Naive B cell (primary cell): Measurements from ENCODE around the gene FAAP20. TPM values are rescaled to one million over a fixed set of nuclear protein-coding genes. Genes with fewer than 3 reads are reported as not detected.

Source experiments
- ATAC-seq, 2 donors: fragments of 150-1000 bp; cut with Tn5 transposase; 2 replicates each; pipeline ENCODE4 v1.10.0; 2021; ENCODE audit warnings: low read depth in 2 of 2, mild to moderate bottlenecking in 2 of 2, moderate library complexity in 2 of 2
- DNase-seq: peaks from one replicate; pipeline ENCODE4 v3.0.0; 2022
- H3K27ac Mint-ChIP-seq, 6 donors: one replicate each; pipeline ENCODE4 v1.8.0; 2020 to 2022; ENCODE audit warnings: mild to moderate bottlenecking in 6 of 6, mixed read lengths in 6 of 6, moderate library complexity in 5 of 6, inconsistent platforms in 2 of 6
- H3K27me3 Mint-ChIP-seq, 3 donors: one replicate each; pipeline ENCODE4 v1.8.0; 2021 to 2022; ENCODE audit warnings: mixed read lengths in 3 of 3, mild to moderate bottlenecking in 1 of 3
- H3K36me3 Mint-ChIP-seq, 2 donors: one replicate each; pipeline ENCODE4 v1.8.0; 2020 to 2022; ENCODE audit warnings: mixed read lengths in 2 of 2, inconsistent platforms in 1 of 2, mild to moderate bottlenecking in 1 of 2
- H3K4me1 Mint-ChIP-seq, 3 donors: one replicate each; pipeline ENCODE4 v1.8.0; 2020 to 2022; ENCODE audit warnings: mixed read lengths in 3 of 3, inconsistent platforms in 1 of 3, mild to moderate bottlenecking in 1 of 3, moderate library complexity in 1 of 3
- H3K4me3 Mint-ChIP-seq, 8 donors: one replicate each; pipeline ENCODE4 v1.8.0; 2020 to 2022; ENCODE audit warnings: mild to moderate bottlenecking in 8 of 8, mixed read lengths in 8 of 8, moderate library complexity in 8 of 8, inconsistent platforms in 2 of 8
- H3K9me3 Mint-ChIP-seq, 7 donors: one replicate each; pipeline ENCODE4 v1.8.0; 2020 to 2022; ENCODE audit warnings: mixed read lengths in 7 of 7, mild to moderate bottlenecking in 5 of 7, inconsistent platforms in 2 of 7, moderate library complexity in 1 of 7
- polyA plus RNA-seq, 6 donors: library from polyadenylated mRNA; unstranded; fragments of 300-500 nt; fragmentation: Illumina TruSeq; gene quantifications; one replicate each; pipeline ENCODE4 v1.2.3, GENCODE V29; 2021; ENCODE audit warnings: low read depth in 6 of 6

The FAAP20 gene
- polyA plus RNA-seq = 10 to 100 TPM; 67.1 to 90.7 (median 77.7) TPM

- H3K27ac Mint-ChIP-seq = peak within 1 kb of the TSS; percentile 28 to 99 (median 95)
- no peaks in the 10 kb centered on the region for H3K9me3 Mint-ChIP-seq
- peak within 1 kb of the TSS; percentile 87 to 94 (median 92) for H3K4me3 Mint-ChIP-seq
- peaks cover 8 to 27% (median 25%) of the 10 kb centered on the region in 3 donors for H3K4me1 Mint-ChIP-seq
- no peaks in the 10 kb centered on the region for H3K27me3 Mint-ChIP-seq
- no peak for DNase-seq
- ATAC-seq = peak; percentile 65 to 66
- no peaks in the 10 kb centered on the region for H3K36me3 Mint-ChIP-seq
Measured at GRCh38 chr1:2194319-2194897, at the start of gene FAAP20. FAAP20 (minus strand) TSS chr1:2194772; CDS start chr1:2194749, 23 bp downstream.

GRCh38 chr1:2242814-2243725, 48.5 kb upstream of the FAAP20 start:
- no peak for ATAC-seq
- no peak for DNase-seq
- peak overlapping the region in 2 of 6 donors; percentile 39 to 51 for H3K27ac Mint-ChIP-seq
- no peaks in the 10 kb centered on the region for H3K36me3 Mint-ChIP-seq
- no peaks in the 10 kb centered on the region for H3K27me3 Mint-ChIP-seq
- peaks cover 49 to 67% (median 57%) of the 10 kb centered on the region in 3 donors for H3K4me1 Mint-ChIP-seq
- peak overlapping the region in 2 of 8 donors; percentile 22 to 51 for H3K4me3 Mint-ChIP-seq
- H3K9me3 Mint-ChIP-seq = no peaks in the 10 kb centered on the region

- Mint-ChIP-seq H3K27ac (peak overlapping the region in 1 of 6 donors; percentile 51), H3K36me3 (no peaks in the 10 kb centered on the region), H3K4me3 (peak overlapping the region in 2 of 8 donors; percentile 16 to 33), H3K4me1 (peaks cover 47 to 67% (median 53%) of the 10 kb centered on the region in 3 donors), H3K9me3 (no peaks in the 10 kb centered on the region), H3K27me3 (no peaks in the 10 kb centered on the region)
- ATAC-seq (no peak), DNase-seq (no peak)
Measured at GRCh38 chr1:2241820-2242219, 47.2 kb upstream of the FAAP20 start.

GRCh38 chr1:2240270-2241156, 45.9 kb upstream of the FAAP20 start:
- no peak for DNase-seq
- H3K4me3 Mint-ChIP-seq = peak overlapping the region in 3 of 8 donors; percentile 21 to 44 (median 24)
- H3K27ac Mint-ChIP-seq = peak overlapping the region in 2 of 6 donors; percentile 9 to 80

GRCh38 chr1:2239384-2239985, 44.9 kb upstream of the FAAP20 start:
- Mint-ChIP-seq H3K4me3 (peak overlapping the region in 3 of 8 donors; percentile 39 to 59 (median 53)), H3K9me3 (no peaks in the 10 kb centered on the region), H3K36me3 (no peaks in the 10 kb centered on the region), H3K27me3 (no peaks in the 10 kb centered on the region), H3K4me1 (peaks cover 46 to 69% (median 59%) of the 10 kb centered on the region in 3 donors), H3K27ac (peak overlapping the region in 2 of 6 donors; percentile 47 to 80)
- no peak for ATAC-seq
- no peak for DNase-seq

More at GRCh38 chr1:2240270-2241156, 45.9 kb upstream of the FAAP20 start:
- ATAC-seq = no peak
- no peaks in the 10 kb centered on the region for H3K9me3 Mint-ChIP-seq
- peaks cover 43 to 67% (median 54%) of the 10 kb centered on the region in 3 donors for H3K4me1 Mint-ChIP-seq
- H3K36me3 Mint-ChIP-seq = no peaks in the 10 kb centered on the region
- no peaks in the 10 kb centered on the region for H3K27me3 Mint-ChIP-seq

GRCh38 chr1:2239013-2239370, 44.4 kb upstream of the FAAP20 start:
- H3K36me3 Mint-ChIP-seq = no peaks in the 10 kb centered on the region
- H3K4me3 Mint-ChIP-seq = peak overlapping the region in 1 of 8 donors; percentile 53
- H3K27ac Mint-ChIP-seq = peak overlapping the region in 2 of 6 donors; percentile 47 to 80
- no peaks in the 10 kb centered on the region for H3K27me3 Mint-ChIP-seq
- ATAC-seq (no peak), DNase-seq (no peak)
- H3K9me3 Mint-ChIP-seq = no peaks in the 10 kb centered on the region
- H3K4me1 Mint-ChIP-seq = peaks cover 48 to 74% (median 61%) of the 10 kb centered on the region in 3 donors

GRCh38 chr1:2238361-2239012, 43.9 kb upstream of the FAAP20 start:
- DNase-seq = no peak
- Mint-ChIP-seq H3K36me3 (no peaks in the 10 kb centered on the region), H3K4me3 (peak overlapping the region in 1 of 8 donors; percentile 53), H3K27ac (peak overlapping the region in 2 of 6 donors; percentile 47 to 80), H3K9me3 (no peaks in the 10 kb centered on the region), H3K27me3 (no peaks in the 10 kb centered on the region), H3K4me1 (peaks cover 45 to 76% (median 61%) of the 10 kb centered on the region in 3 donors)
- ATAC-seq = no peak

GRCh38 chr1:2237773-2238172, 43.2 kb upstream of the FAAP20 start:
- Mint-ChIP-seq H3K9me3 (no peaks in the 10 kb centered on the region), H3K27ac (peak overlapping the region in 3 of 6 donors; percentile 42 to 96 (median 66)), H3K27me3 (no peaks in the 10 kb centered on the region), H3K4me3 (peak overlapping the region in 2 of 8 donors; percentile 36 to 78), H3K36me3 (no peaks in the 10 kb centered on the region), H3K4me1 (peaks cover 50 to 80% (median 64%) of the 10 kb centered on the region in 3 donors)
- DNase-seq (no peak), ATAC-seq (no peak)

- peak overlapping the region in 3 of 6 donors; percentile 42 to 96 (median 66) for H3K27ac Mint-ChIP-seq
- H3K36me3 Mint-ChIP-seq = no peaks in the 10 kb centered on the region
- DNase-seq = no peak
- H3K4me1 Mint-ChIP-seq = peaks cover 55 to 81% (median 69%) of the 10 kb centered on the region in 3 donors
- no peaks in the 10 kb centered on the region for H3K9me3 Mint-ChIP-seq
- peak overlapping the region in 5 of 8 donors; percentile 6 to 78 (median 26) for H3K4me3 Mint-ChIP-seq
- ATAC-seq = no peak
- H3K27me3 Mint-ChIP-seq = no peaks in the 10 kb centered on the region
Measured at GRCh38 chr1:2236695-2237677, 42.4 kb upstream of the FAAP20 start.

- peak overlapping the region in 5 of 6 donors; percentile 58 to 99 (median 94) for H3K27ac Mint-ChIP-seq
- DNase-seq (no peak), ATAC-seq (no peak)
- no peaks in the 10 kb centered on the region for H3K27me3 Mint-ChIP-seq
- no peaks in the 10 kb centered on the region for H3K9me3 Mint-ChIP-seq
- H3K36me3 Mint-ChIP-seq = no peaks in the 10 kb centered on the region
- peaks cover 58 to 88% (median 77%) of the 10 kb centered on the region in 3 donors for H3K4me1 Mint-ChIP-seq
- peak overlapping the region; percentile 49 to 91 (median 68) for H3K4me3 Mint-ChIP-seq
Measured at GRCh38 chr1:2235300-2235998, 40.9 kb upstream of the FAAP20 start.

- Mint-ChIP-seq H3K36me3 (no peaks in the 10 kb centered on the region), H3K4me3 (peak overlapping the region; percentile 80 to 92 (median 87)), H3K27me3 (no peaks in the 10 kb centered on the region), H3K9me3 (no peaks in the 10 kb centered on the region), H3K27ac (peak overlapping the region; percentile 93 to 99 (median 96)), H3K4me1 (peaks cover 54 to 87% (median 74%) of the 10 kb centered on the region in 3 donors)
- DNase-seq (peak; percentile 56), ATAC-seq (peak; percentile 55 to 60)
Measured at GRCh38 chr1:2234762-2235113, 40.2 kb upstream of the FAAP20 start.
